ES-I3 (cell line): Measurements from ENCODE around the gene TRPT1.

ENCODE experiments used
- H3K36me3 ChIP-seq: 2 replicates; pipeline ENCODE4 v1.6.1; 2013; ENCODE audit warnings: mild to moderate bottlenecking, low read length, control low read depth, moderate library complexity; ENCODE audit not compliant: insufficient read depth
- H3K4me1 ChIP-seq: 2 replicates; pipeline ENCODE4 v1.6.1; 2013; ENCODE audit warnings: mild to moderate bottlenecking, control low read depth, low read length; ENCODE audit not compliant: insufficient read depth
- H3K9ac ChIP-seq: 2 replicates; pipeline ENCODE4 v1.6.1; 2013; ENCODE audit warnings: low read depth, mild to moderate bottlenecking, low read length, moderate library complexity
- H3K9me3 ChIP-seq: 2 replicates; pipeline ENCODE4 v1.6.1; 2013; ENCODE audit warnings: mild to moderate bottlenecking, low read length, moderate library complexity; ENCODE audit not compliant: control insufficient read depth, insufficient read depth

TRPT1 gene

DNA sequence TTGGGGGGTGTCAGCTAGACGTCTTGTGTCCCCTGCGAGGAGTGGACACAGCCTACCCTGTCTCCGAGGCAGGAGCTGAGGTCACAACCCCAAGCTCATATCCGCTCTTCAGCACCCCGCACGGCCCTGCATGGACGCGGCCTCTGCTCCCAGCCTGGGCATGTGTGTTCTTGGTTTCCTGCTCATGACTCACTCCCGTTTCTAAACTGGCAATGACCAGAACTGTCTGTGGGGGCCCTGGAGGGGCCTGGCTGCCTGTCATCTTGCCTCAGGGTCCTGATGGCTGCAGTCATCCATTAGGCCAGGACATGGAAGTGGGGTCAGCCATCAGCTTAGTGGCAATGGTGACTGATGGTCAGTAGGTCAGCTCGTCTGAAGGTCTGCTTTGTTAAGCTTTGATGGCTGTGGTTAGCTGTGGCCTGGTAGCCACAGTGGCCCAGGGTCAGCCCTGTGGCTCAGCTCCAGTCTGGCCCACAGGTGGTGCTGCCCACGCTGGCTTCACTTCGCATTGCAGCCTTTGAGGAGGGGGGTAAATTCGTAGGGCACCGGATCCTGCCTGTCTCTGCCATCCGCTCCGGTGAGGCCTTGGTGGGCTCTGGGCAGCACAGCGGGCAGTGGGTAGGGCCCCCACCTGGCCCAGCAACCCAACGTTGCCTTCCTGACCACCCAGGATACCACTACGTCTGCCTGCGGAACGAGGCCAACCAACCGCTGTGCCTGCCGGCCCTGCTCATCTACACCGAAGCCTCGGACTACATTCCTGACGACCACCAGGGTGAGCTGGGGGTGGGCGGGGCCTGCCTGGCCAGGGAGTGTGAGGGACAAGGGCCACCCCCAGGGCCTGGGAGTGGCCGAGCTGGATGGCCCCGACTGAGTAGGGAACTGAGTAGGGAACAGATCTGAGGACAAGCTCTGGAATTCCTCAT is 37.3 kb upstream of the TRPT1 start:
- Histone ChIP-seq H3K36me3 (peaks cover 4% of the 10 kb centered on the region), H3K9ac (no peak overlapping the region), H3K4me1 (peaks cover 11% of the 10 kb centered on the region; the same call in 1 of the 2 replicates), H3K9me3 (no peaks in the 10 kb centered on the region)

DNA sequence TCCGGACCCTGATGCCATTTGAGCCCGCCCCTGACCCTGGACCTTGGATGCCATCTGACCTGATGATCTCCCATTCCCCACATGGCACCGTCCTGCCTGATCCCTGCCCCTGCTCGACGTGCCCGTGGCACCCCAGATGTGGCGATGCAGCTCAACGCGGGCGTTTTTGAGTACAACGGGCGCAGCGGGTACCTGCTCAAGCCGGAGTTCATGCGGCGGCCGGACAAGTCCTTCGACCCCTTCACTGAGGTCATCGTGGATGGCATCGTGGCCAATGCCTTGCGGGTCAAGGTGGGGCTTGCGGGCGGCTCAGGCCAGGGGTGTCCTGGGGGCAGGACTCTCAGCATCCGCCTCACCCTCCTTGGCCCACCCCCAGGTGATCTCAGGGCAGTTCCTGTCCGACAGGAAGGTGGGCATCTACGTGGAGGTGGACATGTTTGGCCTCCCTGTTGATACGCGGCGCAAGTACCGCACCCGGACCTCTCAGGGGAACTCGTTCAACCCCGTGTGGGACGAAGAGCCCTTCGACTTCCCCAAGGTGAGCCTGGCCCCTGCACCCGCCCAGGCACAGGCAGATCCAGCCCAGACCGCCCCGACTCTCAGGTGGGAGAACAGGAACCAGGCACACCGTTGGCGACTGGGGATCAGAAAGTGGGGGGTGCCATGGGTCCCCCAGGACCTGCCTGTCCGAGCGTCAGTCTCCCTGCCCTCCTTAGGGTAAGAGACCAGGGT is 36.5 kb upstream of the TRPT1 start:
- Histone ChIP-seq H3K9me3 (no peaks in the 10 kb centered on the region), H3K36me3 (peaks cover 4% of the 10 kb centered on the region), H3K4me1 (peaks cover 9% of the 10 kb centered on the region; the same call in 1 of the 2 replicates), H3K9ac (no peak overlapping the region)

DNA sequence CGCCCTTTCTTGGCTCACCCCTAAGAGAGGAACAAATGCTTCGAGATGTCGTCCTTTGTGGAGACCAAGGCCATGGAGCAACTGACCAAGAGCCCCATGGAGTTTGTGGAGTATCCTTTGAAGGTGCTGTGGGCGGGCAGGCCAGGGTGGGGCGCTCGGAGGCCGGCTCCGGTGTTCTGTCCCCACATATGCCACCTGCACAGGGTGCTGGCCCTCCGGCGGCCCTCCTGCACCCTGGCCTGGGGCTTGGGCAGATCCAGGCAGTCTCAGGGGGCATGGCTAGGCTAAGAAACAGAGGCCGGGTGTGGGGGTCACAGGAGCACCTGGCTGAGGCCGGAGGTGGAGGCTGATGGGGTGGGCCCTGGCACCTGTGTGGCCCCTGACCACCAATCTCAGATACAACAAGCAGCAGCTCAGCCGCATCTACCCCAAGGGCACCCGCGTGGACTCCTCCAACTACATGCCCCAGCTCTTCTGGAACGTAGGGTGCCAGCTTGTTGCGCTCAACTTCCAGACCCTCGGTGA is 35.6 kb upstream of the TRPT1 start:
- Histone ChIP-seq H3K4me1 (peaks cover 9% of the 10 kb centered on the region; the same call in 1 of the 2 replicates), H3K9ac (no peak overlapping the region), H3K36me3 (peaks cover 4% of the 10 kb centered on the region), H3K9me3 (no peaks in the 10 kb centered on the region)

- Histone ChIP-seq H3K9me3 (no peaks in the 10 kb centered on the region), H3K36me3 (peaks cover 11% of the 10 kb centered on the region), H3K9ac (no peak overlapping the region), H3K4me1 (peaks cover 9% of the 10 kb centered on the region; the same call in 1 of the 2 replicates)
Measured at GRCh38 chr11:64260147-64260708, 34.2 kb upstream of the TRPT1 start.

DNA sequence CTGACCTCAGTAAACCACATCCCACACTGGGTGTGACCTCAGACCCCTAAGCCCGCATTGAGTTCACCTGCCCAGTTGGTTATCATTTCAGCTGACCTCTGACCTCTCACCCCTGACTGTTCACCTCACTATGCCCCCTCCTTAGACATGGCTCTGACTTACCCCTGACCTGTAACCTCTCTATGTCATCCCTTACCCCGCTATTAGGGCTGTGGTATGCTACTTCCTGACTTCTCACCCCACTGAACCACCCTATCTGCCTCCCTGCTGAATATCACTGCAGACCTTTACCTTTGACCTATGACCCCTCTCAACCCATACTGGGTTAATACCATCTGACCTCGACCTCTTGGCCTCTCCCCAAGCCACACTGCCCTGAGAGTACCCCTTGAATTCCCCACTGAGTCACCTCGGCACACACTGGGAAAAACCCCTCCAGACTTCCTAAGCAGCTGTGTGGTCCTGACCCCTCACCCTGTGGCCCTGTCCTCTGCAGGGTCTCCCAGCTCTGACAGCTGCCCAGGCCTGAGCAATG is 33.6 kb upstream of the TRPT1 start:
- H3K4me1 ChIP-seq, result peaks cover 9% of the 10 kb centered on the region; the same call in 1 of the 2 replicates
- no peak overlapping the region for H3K9ac ChIP-seq
- no peaks in the 10 kb centered on the region for H3K9me3 ChIP-seq
- peaks cover 11% of the 10 kb centered on the region for H3K36me3 ChIP-seq

GRCh38 chr11:64258946-64259532 is 33.1 kb upstream of the TRPT1 start:
- Histone ChIP-seq H3K9ac (no peak overlapping the region), H3K4me1 (peaks cover 9% of the 10 kb centered on the region; the same call in 1 of the 2 replicates), H3K36me3 (peaks cover 11% of the 10 kb centered on the region), H3K9me3 (no peaks in the 10 kb centered on the region)

DNA sequence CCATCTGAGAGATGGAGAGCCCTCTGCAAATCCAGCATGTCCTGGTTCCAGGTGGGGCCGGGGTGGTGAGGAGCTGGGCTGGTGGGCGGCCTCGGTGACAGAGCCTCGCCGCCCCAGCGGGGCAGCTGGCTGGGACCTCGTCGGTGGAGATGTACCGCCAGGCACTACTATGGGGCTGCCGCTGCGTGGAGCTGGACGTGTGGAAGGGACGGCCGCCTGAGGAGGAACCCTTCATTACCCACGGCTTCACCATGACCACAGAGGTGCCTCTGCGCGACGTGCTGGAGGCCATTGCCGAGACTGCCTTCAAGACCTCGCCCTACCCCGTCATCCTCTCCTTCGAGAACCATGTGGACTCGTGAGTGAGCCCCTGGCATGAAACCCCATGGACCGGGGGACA is 32.4 kb upstream of the TRPT1 start:
- Histone ChIP-seq H3K9me3 (no peaks in the 10 kb centered on the region), H3K36me3 (peaks cover 11% of the 10 kb centered on the region), H3K4me1 (peaks cover 3% of the 10 kb centered on the region; the same call in 1 of the 2 replicates), H3K9ac (no peak overlapping the region)

DNA sequence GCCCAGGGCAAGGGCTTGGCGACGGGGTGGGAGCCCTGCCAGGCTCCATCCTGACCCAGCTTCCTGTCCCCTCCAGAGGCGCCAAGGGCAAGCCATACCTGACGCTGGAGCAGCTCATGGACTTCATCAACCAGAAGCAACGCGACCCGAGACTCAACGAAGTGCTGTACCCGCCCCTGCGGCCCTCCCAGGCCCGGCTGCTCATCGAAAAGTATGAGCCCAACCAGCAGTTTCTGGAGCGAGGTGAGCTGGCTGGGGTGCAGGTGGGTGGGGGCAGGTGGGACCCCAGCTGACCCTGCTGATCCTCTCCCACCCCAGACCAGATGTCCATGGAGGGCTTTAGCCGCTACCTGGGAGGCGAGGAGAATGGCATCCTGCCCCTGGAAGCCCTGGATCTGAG is 30.3 kb upstream of the TRPT1 start:
- H3K9ac ChIP-seq, result no peak overlapping the region
- no peaks in the 10 kb centered on the region for H3K9me3 ChIP-seq
- H3K36me3 ChIP-seq, result peaks cover 7% of the 10 kb centered on the region
- H3K4me1 ChIP-seq, result 0 out of 2 replicates have a peak, but pooled peaks cover 3% of the 10 kb centered on the region

GRCh38 chr11:64255135-64256128 is 29.4 kb upstream of the TRPT1 start:
- Histone ChIP-seq H3K9ac (no peak overlapping the region), H3K4me1 (peaks cover 6% of the 10 kb centered on the region; the same call in 1 of the 2 replicates), H3K9me3 (no peaks in the 10 kb centered on the region), H3K36me3 (peaks cover 7% of the 10 kb centered on the region)

DNA sequence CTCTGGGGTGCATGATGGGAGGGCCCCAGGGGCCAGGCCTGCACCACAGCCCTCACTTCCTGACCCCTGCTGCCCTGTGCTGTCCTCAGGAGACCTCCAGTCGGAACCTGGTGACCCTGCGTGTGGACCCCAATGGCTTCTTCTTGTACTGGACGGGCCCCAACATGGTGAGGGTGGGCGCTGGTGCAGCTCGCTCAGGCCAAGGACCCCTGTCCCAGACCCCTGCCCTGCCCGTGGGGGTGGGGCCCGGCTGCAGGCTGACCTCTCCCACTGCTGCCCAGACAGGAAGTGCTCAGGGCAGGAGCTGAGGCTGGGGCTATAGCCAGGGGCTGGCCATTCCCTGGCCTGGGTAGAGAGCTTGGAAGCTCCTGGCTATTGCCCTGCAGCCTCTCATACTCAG is 28.3 kb upstream of the TRPT1 start:
- peaks cover 16% of the 10 kb centered on the region for H3K4me1 ChIP-seq
- H3K9me3 ChIP-seq, result no peaks in the 10 kb centered on the region
- H3K36me3 ChIP-seq, result peaks cover 7% of the 10 kb centered on the region
- no peak overlapping the region for H3K9ac ChIP-seq

DNA sequence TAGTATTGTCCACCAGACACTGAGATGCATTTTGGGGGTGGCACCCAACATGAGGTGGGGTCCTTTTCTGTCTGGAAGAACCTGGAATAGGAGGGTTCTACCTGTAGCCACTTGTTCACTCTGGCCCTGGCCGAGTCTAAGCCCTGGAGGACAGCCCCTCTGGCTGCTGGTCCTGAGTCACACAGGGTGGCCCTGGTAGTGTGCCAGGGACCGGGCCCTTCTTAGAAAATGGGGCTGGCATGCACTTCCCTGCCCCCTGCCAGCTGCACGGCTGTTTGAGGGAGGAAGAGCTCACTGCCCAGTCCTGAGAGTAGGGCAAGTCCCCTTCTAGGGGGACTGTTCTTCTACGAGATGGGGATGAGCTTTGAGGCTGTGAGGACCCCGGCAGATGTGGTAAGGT is 27.5 kb upstream of the TRPT1 start:
- H3K4me1 ChIP-seq, result peaks cover 23% of the 10 kb centered on the region
- H3K9me3 ChIP-seq, result no peaks in the 10 kb centered on the region
- no peak overlapping the region for H3K9ac ChIP-seq
- H3K36me3 ChIP-seq, result peaks cover 7% of the 10 kb centered on the region

- Histone ChIP-seq H3K9me3 (no peaks in the 10 kb centered on the region), H3K9ac (no peak overlapping the region), H3K4me1 (peaks cover 27% of the 10 kb centered on the region), H3K36me3 (peaks cover 7% of the 10 kb centered on the region)
Measured at GRCh38 chr11:64253043-64253442, 27.1 kb upstream of the TRPT1 start.
